Nephron (organoid): ENCODE data around the gene LRPAP1.
"Not testable (repeated sequence)": the region's sequence is repeated elsewhere in the genome, so short reads cannot be mapped to it uniquely, and the experiment has no call there.

ENCODE experiments used
- H3K27ac Mint-ChIP-seq, 3 experiments: 2 replicates each; pipeline ENCODE4 v1.8.0; 2020; ENCODE audit warnings: mixed read lengths in 3 of 3, mild to moderate bottlenecking in 2 of 3, moderate library complexity in 1 of 3
- H3K27me3 Mint-ChIP-seq: 2 replicates; pipeline ENCODE4 v1.8.0; 2021; ENCODE audit warnings: low read depth, mild to moderate bottlenecking, moderate library complexity, mixed read lengths
- H3K36me3 Mint-ChIP-seq: 2 replicates; pipeline ENCODE4 v1.8.0; 2020; ENCODE audit warnings: low read depth, mixed read lengths
- H3K4me1 Mint-ChIP-seq: 2 replicates; pipeline ENCODE4 v1.8.0; 2020; ENCODE audit warnings: mixed read lengths
- H3K4me3 Mint-ChIP-seq, 3 experiments: 2 replicates each; pipeline ENCODE4 v1.8.0; 2020; ENCODE audit warnings: mild to moderate bottlenecking in 3 of 3, mixed read lengths in 3 of 3, moderate library complexity in 2 of 3
- H3K9me3 Mint-ChIP-seq: 2 replicates; pipeline ENCODE4 v1.8.0; 2020; ENCODE audit warnings: mixed read lengths
- TF ChIP-seq, protein P1 (sequence below), 3 experiments: fragments of 200-600 bp; sonication (generic); IDR thresholded peaks; one replicate each; pipeline ENCODE4 v1.5.0; 2021; ENCODE audit warnings: antibody characterized with exemption in 3 of 3; ENCODE audit not compliant: unreplicated experiment in 3 of 3

Gene LRPAP1

GRCh38 chr4:3563403-3563802 lies 31.2 kb upstream of the LRPAP1 start:
- no peaks in the 10 kb centered on the region for H3K9me3 Mint-ChIP-seq
- H3K36me3 Mint-ChIP-seq = no peaks in the 10 kb centered on the region
- H3K27ac Mint-ChIP-seq = no peak overlapping the region
- H3K27me3 Mint-ChIP-seq = peaks cover 8% of the 10 kb centered on the region
- peaks cover 6% of the 10 kb centered on the region for H3K4me1 Mint-ChIP-seq
- H3K4me3 Mint-ChIP-seq = no peak overlapping the region
- TF ChIP-seq, protein P1, sequence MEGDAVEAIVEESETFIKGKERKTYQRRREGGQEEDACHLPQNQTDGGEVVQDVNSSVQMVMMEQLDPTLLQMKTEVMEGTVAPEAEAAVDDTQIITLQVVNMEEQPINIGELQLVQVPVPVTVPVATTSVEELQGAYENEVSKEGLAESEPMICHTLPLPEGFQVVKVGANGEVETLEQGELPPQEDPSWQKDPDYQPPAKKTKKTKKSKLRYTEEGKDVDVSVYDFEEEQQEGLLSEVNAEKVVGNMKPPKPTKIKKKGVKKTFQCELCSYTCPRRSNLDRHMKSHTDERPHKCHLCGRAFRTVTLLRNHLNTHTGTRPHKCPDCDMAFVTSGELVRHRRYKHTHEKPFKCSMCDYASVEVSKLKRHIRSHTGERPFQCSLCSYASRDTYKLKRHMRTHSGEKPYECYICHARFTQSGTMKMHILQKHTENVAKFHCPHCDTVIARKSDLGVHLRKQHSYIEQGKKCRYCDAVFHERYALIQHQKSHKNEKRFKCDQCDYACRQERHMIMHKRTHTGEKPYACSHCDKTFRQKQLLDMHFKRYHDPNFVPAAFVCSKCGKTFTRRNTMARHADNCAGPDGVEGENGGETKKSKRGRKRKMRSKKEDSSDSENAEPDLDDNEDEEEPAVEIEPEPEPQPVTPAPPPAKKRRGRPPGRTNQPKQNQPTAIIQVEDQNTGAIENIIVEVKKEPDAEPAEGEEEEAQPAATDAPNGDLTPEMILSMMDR (IDR thresholded peaks at IDR 0.05; ENCODE audit: unreplicated experiment in 3 of 3) = no peak

GRCh38 chr4:3562127-3562526 lies 29.9 kb upstream of the LRPAP1 start:
- H3K9me3 Mint-ChIP-seq, H3K27ac Mint-ChIP-seq, H3K4me1 Mint-ChIP-seq, H3K4me3 Mint-ChIP-seq, H3K36me3 Mint-ChIP-seq: not testable (repeated sequence)
- peaks cover 11% of the 10 kb centered on the region for H3K27me3 Mint-ChIP-seq

DNA sequence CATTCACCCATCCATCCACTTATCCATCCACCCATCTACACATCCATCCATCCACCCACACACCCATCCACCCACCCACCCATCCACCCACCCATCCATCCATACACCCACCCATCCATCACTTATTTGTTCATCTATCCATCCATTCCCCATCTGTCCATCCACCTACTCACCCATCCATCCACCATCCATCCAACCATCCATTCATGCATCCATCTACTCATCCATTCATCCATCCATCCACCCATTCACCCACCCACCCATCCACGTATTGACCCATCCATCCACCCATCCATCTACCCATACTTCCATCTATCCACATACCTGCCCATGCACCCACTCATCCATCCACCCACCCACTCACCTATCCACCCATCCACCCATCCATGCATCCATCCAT lies 28.2 kb upstream of the LRPAP1 start:
- not testable (repeated sequence) for H3K4me1 Mint-ChIP-seq, H3K27ac Mint-ChIP-seq, H3K36me3 Mint-ChIP-seq, H3K9me3 Mint-ChIP-seq, H3K4me3 Mint-ChIP-seq
- peaks cover 20% of the 10 kb centered on the region for H3K27me3 Mint-ChIP-seq

DNA sequence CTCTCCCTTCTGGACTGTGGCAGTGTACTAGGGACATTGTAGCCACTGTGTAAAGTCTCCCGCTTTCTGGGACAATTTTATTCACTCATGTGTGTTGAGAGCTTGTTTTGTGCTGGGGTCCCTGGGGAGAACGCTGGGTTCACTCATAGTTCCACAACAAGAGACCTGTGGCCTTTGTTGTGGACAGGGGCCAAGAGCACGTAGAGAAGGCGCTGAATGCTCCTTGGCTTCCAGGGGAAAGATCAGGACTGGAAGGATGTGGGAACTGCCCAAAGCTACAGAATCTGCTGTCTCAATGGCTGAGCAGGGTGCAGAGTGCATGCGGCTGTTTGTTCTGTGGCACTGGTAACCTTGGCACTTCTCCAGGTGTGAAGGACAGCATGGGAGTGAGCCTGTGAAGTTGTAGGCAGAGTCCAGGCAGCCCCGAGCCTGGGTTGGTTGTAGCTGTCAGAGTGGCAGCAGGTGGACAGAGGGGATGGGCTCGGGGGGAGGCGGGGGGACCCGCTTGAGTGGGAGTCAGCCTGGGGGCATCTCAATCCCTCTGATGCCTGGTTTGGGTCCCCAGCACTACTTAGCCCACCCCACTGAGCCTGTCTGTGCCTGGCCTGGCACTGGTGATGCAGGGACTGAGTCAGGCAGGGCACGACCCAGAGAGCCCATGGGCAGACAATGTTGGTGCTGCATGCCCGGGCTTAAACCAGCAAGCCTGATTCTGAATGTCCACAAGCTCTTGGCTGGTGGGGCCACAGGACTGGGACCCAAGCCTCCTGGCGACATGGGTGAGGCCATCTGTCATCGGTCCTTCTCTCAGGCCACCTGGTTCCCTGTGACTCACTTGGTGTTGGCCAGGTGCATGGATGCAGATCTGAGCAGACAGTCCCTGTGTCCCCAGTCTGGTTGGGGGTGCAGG lies 27.4 kb upstream of the LRPAP1 start:
- H3K36me3 Mint-ChIP-seq, H3K4me3 Mint-ChIP-seq, H3K27ac Mint-ChIP-seq, H3K9me3 Mint-ChIP-seq, H3K4me1 Mint-ChIP-seq: not testable (repeated sequence)
- H3K27me3 Mint-ChIP-seq = peaks cover 26% of the 10 kb centered on the region

- not testable (repeated sequence) for H3K36me3 Mint-ChIP-seq, H3K4me1 Mint-ChIP-seq, H3K27ac Mint-ChIP-seq, H3K4me3 Mint-ChIP-seq, H3K9me3 Mint-ChIP-seq
- peaks cover 26% of the 10 kb centered on the region for H3K27me3 Mint-ChIP-seq
Observed at GRCh38 chr4:3558514-3558836, 26.3 kb upstream of the LRPAP1 start.

- H3K36me3 Mint-ChIP-seq, H3K27ac Mint-ChIP-seq, H3K9me3 Mint-ChIP-seq, H3K4me3 Mint-ChIP-seq, H3K4me1 Mint-ChIP-seq: not testable (repeated sequence)
- peaks cover 26% of the 10 kb centered on the region for H3K27me3 Mint-ChIP-seq
Observed at GRCh38 chr4:3557676-3558513, 25.7 kb upstream of the LRPAP1 start.

DNA sequence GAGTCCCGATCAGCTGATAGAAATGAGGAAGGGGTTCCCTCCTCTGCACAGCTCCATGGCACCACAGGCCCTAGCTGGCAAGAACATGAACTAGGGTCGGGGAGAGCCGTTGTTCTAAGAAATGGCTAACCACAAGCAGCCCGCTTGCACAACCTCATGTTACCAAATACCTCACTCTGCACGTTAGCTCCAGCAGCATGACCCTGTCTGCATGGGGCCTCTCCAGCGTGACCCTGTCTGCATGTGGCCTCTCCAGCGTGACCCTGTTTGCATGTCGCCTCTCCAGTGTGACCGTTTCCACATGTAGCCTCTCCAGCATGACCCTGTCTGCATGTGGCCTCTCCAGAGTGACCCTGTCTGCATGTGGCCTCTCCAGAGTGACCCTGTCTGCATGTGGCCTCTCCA lies 24.9 kb upstream of the LRPAP1 start:
- not testable (repeated sequence) for H3K9me3 Mint-ChIP-seq, H3K36me3 Mint-ChIP-seq, H3K4me3 Mint-ChIP-seq, H3K27ac Mint-ChIP-seq, H3K4me1 Mint-ChIP-seq
- H3K27me3 Mint-ChIP-seq = peaks cover 26% of the 10 kb centered on the region

DNA sequence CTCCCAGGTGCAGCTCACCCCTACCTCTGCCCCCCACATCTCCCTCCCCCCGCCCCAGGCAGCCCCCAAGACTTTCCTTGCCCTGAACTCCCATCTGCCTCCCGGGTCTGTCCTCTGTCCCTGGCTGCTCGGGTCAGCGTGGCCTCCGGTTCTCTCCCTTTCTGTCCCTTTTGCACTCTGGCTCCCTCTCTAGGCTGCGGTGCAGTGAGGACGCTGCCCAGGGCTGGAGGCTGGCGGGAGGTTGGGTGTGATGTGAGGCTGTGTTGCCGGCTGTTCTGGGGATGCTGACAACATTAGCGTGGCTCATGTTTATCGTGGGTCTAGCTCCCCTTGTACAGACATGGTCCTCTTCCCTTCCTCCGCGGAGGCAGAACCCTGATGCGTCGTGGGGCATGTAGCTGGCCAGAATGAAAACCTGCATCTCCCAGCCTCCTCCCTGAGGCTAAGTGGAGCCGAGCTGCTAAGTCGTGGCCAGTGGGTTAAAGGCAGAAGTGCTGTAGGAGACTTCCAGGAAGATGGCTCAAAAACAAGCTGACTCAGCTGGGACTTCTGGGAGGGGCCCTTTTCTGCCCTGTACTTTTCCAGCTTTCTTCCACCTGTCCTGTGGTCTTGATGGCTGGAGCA lies 24.1 kb upstream of the LRPAP1 start:
- not testable (repeated sequence) for H3K27ac Mint-ChIP-seq, H3K4me3 Mint-ChIP-seq, H3K36me3 Mint-ChIP-seq, H3K4me1 Mint-ChIP-seq, H3K9me3 Mint-ChIP-seq
- peaks cover 23% of the 10 kb centered on the region for H3K27me3 Mint-ChIP-seq

GRCh38 chr4:3555459-3556070 lies 23.3 kb upstream of the LRPAP1 start:
- not testable (repeated sequence) for H3K27ac Mint-ChIP-seq, H3K4me1 Mint-ChIP-seq, H3K36me3 Mint-ChIP-seq, H3K4me3 Mint-ChIP-seq, H3K9me3 Mint-ChIP-seq
- H3K27me3 Mint-ChIP-seq = peaks cover 22% of the 10 kb centered on the region

- H3K9me3 Mint-ChIP-seq, H3K27ac Mint-ChIP-seq, H3K4me1 Mint-ChIP-seq, H3K4me3 Mint-ChIP-seq, H3K36me3 Mint-ChIP-seq: not testable (repeated sequence)
- peaks cover 13% of the 10 kb centered on the region for H3K27me3 Mint-ChIP-seq
Observed at GRCh38 chr4:3551366-3551765, 19.1 kb upstream of the LRPAP1 start.

DNA sequence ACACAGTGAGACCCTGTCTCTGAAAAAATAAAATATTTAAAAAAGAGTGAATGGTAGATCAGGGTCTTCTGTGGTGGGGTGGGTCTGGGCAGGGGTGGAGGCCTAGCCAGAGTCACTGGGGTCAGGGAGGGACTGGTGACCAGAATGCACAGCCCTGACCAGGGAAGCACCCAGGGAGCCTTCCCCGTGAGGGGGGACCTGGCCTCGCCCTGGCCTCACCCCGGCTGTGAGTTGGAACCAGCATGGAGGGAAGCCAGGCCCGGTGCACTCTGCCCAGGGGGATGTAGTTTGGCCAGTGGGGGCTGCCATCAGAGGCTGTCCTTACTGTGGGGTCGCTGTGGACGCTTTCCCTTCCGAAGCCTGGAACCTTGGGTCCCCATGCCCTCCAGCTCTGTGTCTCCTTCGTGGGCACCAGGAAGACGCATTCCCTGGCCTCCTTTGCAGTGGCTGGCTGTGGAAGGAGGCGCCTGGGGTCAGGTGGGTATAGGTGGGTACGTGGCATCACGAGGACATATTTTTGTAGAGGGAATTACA lies 18.6 kb upstream of the LRPAP1 start:
- not testable (repeated sequence) for H3K36me3 Mint-ChIP-seq, H3K9me3 Mint-ChIP-seq, H3K27ac Mint-ChIP-seq, H3K4me3 Mint-ChIP-seq, H3K4me1 Mint-ChIP-seq
- H3K27me3 Mint-ChIP-seq = peaks cover 11% of the 10 kb centered on the region

DNA sequence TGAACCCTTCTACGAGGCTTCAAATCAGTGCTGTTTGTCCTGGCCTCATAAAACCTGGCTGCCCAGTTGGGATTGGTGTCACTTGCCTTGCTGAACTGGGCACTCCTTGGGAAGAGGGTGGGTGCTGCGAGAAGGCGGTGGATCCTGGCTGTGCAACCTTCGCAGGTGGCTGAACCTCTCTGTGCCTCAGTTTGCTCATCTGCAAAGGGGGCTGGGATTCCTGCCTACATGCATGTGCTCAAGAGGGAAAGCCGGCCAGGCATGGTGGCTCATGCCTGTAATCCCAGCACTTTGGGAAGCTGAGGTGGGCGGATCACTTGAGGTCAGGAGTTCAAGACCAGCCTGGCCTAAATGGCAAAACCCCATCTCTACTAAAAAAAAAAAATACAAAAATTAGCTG lies 17.8 kb upstream of the LRPAP1 start:
- not testable (repeated sequence) for H3K27ac Mint-ChIP-seq, H3K4me1 Mint-ChIP-seq, H3K27me3 Mint-ChIP-seq, H3K4me3 Mint-ChIP-seq, H3K9me3 Mint-ChIP-seq, H3K36me3 Mint-ChIP-seq

DNA sequence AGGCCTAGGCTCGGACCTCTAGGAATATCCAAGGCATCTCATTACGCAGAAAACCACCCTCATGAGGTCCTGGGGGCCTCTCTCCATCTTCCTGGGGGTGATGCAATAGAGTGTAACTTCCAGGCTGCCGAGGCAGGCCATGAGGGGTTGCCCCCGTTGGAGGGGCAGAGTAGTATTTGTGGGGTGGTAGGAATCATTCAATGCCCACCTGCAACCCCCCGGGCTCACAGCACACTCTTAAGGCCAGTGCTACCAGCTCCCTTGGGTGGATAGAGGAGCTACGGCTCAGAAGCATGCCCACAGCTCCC lies 17.4 kb upstream of the LRPAP1 start:
- H3K27ac Mint-ChIP-seq, H3K9me3 Mint-ChIP-seq, H3K4me3 Mint-ChIP-seq, H3K36me3 Mint-ChIP-seq, H3K27me3 Mint-ChIP-seq, H3K4me1 Mint-ChIP-seq: not testable (repeated sequence)
